Lung (tissue), 12 donors: ENCODE results near the gene CACNA1S. TPM values are rescaled to one million over a fixed set of nuclear protein-coding genes. Genes with fewer than 3 reads are reported as not detected.
A peak's percentile ranks its signal among the peaks of the same experiment; 100 is the strongest.

ENCODE experiments used
- ATAC-seq: fragments of 200-7000 bp; cut with Tn5 transposase; one replicate; pipeline ENCODE4 v1.9.1; 2020; ENCODE audit warnings: moderate number of reproducible peaks; ENCODE audit not compliant: insufficient read depth, low FRiP score
- DNase-seq, 3 donors: peaks; one replicate each; pipeline ENCODE4 v3.0.0-alpha.2; 2013 to 2017
- H3K27ac ChIP-seq, 2 donors: one replicate each; pipeline ENCODE4 v1.5.1; 2013; ENCODE audit warnings: mild to moderate bottlenecking in 2 of 2, moderate library complexity in 2 of 2, control low read depth in 1 of 2, inconsistent platforms in 1 of 2, low read depth in 1 of 2, low read length in 1 of 2
- H3K27me3 ChIP-seq, 3 donors: one replicate each; pipeline ENCODE4 v1.5.1; 2013; ENCODE audit warnings: low read length in 2 of 3; ENCODE audit not compliant: control insufficient read depth in 3 of 3, insufficient read depth in 3 of 3
- H3K36me3 ChIP-seq, 4 donors: one replicate each; pipeline ENCODE4 v1.5.1; 2013; ENCODE audit warnings: low read length in 4 of 4, mild to moderate bottlenecking in 1 of 4, moderate library complexity in 1 of 4; ENCODE audit not compliant: control insufficient read depth in 4 of 4, insufficient read depth in 4 of 4
- H3K4me1 ChIP-seq, 5 donors: one replicate each; pipeline ENCODE4 v1.5.1; 2013; ENCODE audit warnings: low read length in 5 of 5, mild to moderate bottlenecking in 2 of 5, moderate library complexity in 1 of 5; ENCODE audit not compliant: control insufficient read depth in 5 of 5, insufficient read depth in 5 of 5
- H3K4me3 ChIP-seq: one replicate; pipeline ENCODE4 v1.5.1; 2013; ENCODE audit warnings: mild to moderate bottlenecking, control low read depth, moderate library complexity
- H3K9ac ChIP-seq, 2 donors: one replicate each; pipeline ENCODE4 v1.5.1; 2013; ENCODE audit warnings: low read length in 2 of 2, control low read depth in 1 of 2; ENCODE audit not compliant: insufficient read depth in 1 of 2
- H3K9me3 ChIP-seq, 4 donors: one replicate each; pipeline ENCODE4 v1.5.1; 2013; ENCODE audit warnings: low read length in 3 of 4, mild to moderate bottlenecking in 1 of 4, moderate library complexity in 1 of 4; ENCODE audit not compliant: control insufficient read depth in 4 of 4, insufficient read depth in 3 of 4
- CTCF ChIP-seq: IDR thresholded peaks from 2 replicates; pipeline ENCODE4 v1.5.1; 2012; ENCODE audit warnings: mild to moderate bottlenecking; ENCODE audit errors: control extremely low read depth, extremely low read depth
- WGBS, 2 donors: extraction: QIAGEN DNeasy Blood & Tissue Kit; methylation state at CpG; one replicate each; pipeline ENCODE4 v1.1.7; 2013; 5-methylcytosine and 5-hydroxymethylcytosine counted together
- polyA plus RNA-seq, 2 donors: library from polyadenylated mRNA; stranded (reverse); fragments of 200-250 nt; gene quantifications; one replicate each; pipeline ENCODE4 v1.2.1, GENCODE V29; 2013
- total RNA-seq, 2 donors: library from RNA; depleted of rRNA in 1 of 2; stranded (reverse); fragments of >200 nt in 1 of 2; gene quantifications; one replicate each; pipeline ENCODE4 v1.2.1, GENCODE V29; 2014 to 2021
- donor health status: control.
- donor health status: control.
- donor health status: Bipolar disorder and iron deficiency.
- donor health status: healthy.
- donor health status: DM: yes; HTN: yes; CAD: no.

CACNA1S gene
- total and polyA plus RNA-seq, 4 donors: 0.01 to 0.20 (median 0.02) TPM; not detected in 1

DNA sequence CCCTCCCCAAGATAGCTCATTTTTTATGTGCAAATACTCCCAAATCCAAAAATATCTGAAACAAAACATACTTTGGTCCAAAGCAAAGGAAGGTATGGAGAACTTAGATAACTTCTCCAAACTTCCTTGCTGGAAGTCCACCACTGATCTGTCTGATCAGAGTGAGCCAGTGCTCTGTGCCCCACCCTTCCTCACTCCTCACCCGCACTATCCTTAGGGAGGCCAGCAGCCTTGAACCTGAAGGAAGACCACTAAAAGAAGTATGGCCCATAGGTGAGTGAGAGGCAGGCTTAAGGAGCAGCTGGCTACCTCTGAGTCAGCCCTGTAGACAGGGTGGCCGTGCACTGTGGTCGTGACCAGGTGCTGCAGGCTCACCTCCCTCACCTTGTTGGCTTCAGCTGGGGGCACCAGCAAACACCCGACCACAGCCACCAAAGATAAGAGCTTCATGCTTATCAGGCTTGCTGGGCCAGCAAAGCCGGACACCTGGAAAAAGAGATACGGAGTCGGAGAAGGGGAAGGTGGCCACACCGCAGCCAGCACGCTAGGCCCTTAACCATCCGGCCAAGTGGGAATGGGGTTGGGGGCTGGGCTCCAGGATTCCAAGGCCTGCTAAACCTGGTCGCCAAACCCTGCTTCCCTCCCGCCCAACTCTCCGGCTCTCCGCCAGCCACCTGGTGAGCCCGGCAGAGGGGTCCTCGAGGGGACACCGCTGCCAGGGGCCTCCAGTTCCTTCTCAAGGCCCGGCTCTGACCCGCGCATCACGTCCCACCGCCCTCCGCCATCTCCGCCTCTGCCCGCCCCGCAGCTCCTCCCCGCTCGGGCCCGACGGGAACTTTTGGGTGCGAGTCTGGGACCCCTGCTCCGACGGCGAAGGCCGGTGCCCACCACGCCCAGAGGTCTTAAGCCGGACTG, 41.5 kb upstream of the CACNA1S start:
- Histone ChIP-seq H3K4me1 (peaks cover 0 to 23% (median 5%) of the 10 kb centered on the region in 5 donors), H3K27ac (peak overlapping the region in 1 of 2 donors; percentile 40), H3K27me3 (no peaks in the 10 kb centered on the region), H3K4me3 (peak overlapping the region; percentile 73), H3K36me3 (peaks cover 0 to 32% (median 16%) of the 10 kb centered on the region in 4 donors), H3K9me3 (no peaks in the 10 kb centered on the region), H3K9ac (peak overlapping the region; percentile 80 to 91)
- DNase-seq: no peak
- 4% methylated on average over 36 to 37 of the region's 37 CpGs for WGBS, 2 donors
- no peak for TF ChIP-seq CTCF
- ATAC-seq: peak; percentile 86

DNA sequence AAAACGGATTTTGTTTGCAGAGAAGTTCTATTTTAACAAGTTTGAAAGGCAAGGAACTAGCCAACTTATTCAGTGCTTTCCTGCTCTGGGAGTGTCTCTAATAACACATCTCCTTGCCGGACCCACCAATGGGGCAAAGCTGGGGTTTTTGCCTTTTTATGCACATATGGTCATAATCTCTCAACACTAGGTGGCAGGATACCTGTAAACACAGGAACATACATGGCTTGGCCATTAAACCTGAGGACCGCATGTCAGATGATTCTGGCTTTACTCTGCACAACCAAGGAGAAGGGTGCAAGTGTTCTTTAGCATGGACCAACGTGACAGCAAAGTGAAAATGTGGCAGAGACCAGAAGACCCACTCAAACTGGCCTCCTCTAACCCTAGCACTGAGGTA, 37.2 kb upstream of the CACNA1S start:
- H3K36me3 ChIP-seq: peaks cover 2 to 48% (median 36%) of the 10 kb centered on the region in 4 donors
- H3K4me1 ChIP-seq: peaks cover 0 to 17% (median 5%) of the 10 kb centered on the region in 5 donors
- no peaks in the 10 kb centered on the region for H3K27me3 ChIP-seq
- no peak overlapping the region for H3K4me3 ChIP-seq
- H3K27ac ChIP-seq: no peak overlapping the region
- no peaks in the 10 kb centered on the region for H3K9me3 ChIP-seq
- TF ChIP-seq CTCF: no peak
- ATAC-seq (no peak), DNase-seq (peak in 2 of 3 donors; percentile 10 to 39)
- no peak overlapping the region for H3K9ac ChIP-seq
- 75 to 84% methylated on average over 4 of the region's 4 CpGs for WGBS, 2 donors

GRCh38 chr1:201147396-201148015, 35.3 kb upstream of the CACNA1S start:
- 85 to 90% methylated on average over 12 to 13 of the region's 13 CpGs for WGBS, 2 donors
- Histone ChIP-seq H3K4me3 (no peak overlapping the region), H3K27ac (no peak overlapping the region), H3K9ac (no peak overlapping the region), H3K9me3 (no peaks in the 10 kb centered on the region), H3K4me1 (peaks cover 0 to 4% (median 0%) of the 10 kb centered on the region in 5 donors), H3K27me3 (no peaks in the 10 kb centered on the region), H3K36me3 (peaks cover 2 to 56% (median 46%) of the 10 kb centered on the region in 4 donors)
- DNase-seq: no peak
- TF ChIP-seq CTCF: no peak
- no peak for ATAC-seq
